ENCODE measurements around the gene XRCC3.

GRCh38 chr14:103668117-103668516 is 47.1 kb downstream of the XRCC3 start:
- TF ChIP-seq CTCF (IDR thresholded peaks at IDR 0.05) = no peak
- no peak for TF ChIP-seq POLR2A (IDR thresholded peaks at IDR 0.05)
